A673 (cell line): Measurements from ENCODE around the gene GET4.

Experiments
- EZH2 ChIP-seq: fragments of 200-600 bp; sonication (generic); IDR thresholded peaks from 2 replicates; pipeline ENCODE4 v1.6.1; 2017; ENCODE audit warnings: borderline replicate concordance, low read depth, mild to moderate bottlenecking, mixed read lengths, antibody characterized with exemption, low read length; ENCODE audit not compliant: poor library complexity, severe bottlenecking
- TF ChIP-seq, protein P1 (sequence below): fragments of 300-800, 200-600 bp; sonication (generic); conservative IDR thresholded peaks from 2 replicates; pipeline ENCODE4 v1.5.1; 2017; ENCODE audit warnings: low read depth, mild to moderate bottlenecking, antibody characterized with exemption, low read length, moderate library complexity, mixed read lengths

- TF ChIP-seq, protein P1, sequence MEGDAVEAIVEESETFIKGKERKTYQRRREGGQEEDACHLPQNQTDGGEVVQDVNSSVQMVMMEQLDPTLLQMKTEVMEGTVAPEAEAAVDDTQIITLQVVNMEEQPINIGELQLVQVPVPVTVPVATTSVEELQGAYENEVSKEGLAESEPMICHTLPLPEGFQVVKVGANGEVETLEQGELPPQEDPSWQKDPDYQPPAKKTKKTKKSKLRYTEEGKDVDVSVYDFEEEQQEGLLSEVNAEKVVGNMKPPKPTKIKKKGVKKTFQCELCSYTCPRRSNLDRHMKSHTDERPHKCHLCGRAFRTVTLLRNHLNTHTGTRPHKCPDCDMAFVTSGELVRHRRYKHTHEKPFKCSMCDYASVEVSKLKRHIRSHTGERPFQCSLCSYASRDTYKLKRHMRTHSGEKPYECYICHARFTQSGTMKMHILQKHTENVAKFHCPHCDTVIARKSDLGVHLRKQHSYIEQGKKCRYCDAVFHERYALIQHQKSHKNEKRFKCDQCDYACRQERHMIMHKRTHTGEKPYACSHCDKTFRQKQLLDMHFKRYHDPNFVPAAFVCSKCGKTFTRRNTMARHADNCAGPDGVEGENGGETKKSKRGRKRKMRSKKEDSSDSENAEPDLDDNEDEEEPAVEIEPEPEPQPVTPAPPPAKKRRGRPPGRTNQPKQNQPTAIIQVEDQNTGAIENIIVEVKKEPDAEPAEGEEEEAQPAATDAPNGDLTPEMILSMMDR = no peak
- no peak for TF ChIP-seq EZH2
Observed at GRCh38 chr7:910441-910861, 34.1 kb downstream of the GET4 start.
